ENCODE measurements around the gene EEF1AKMT3. TPM values are rescaled to one million over a fixed set of nuclear protein-coding genes. Genes with fewer than 3 reads are reported as not detected.

Gene EEF1AKMT3
- total and polyA plus RNA-seq, 4 donors: 1.5 to 6.4 (median 2.1) TPM

DNA sequence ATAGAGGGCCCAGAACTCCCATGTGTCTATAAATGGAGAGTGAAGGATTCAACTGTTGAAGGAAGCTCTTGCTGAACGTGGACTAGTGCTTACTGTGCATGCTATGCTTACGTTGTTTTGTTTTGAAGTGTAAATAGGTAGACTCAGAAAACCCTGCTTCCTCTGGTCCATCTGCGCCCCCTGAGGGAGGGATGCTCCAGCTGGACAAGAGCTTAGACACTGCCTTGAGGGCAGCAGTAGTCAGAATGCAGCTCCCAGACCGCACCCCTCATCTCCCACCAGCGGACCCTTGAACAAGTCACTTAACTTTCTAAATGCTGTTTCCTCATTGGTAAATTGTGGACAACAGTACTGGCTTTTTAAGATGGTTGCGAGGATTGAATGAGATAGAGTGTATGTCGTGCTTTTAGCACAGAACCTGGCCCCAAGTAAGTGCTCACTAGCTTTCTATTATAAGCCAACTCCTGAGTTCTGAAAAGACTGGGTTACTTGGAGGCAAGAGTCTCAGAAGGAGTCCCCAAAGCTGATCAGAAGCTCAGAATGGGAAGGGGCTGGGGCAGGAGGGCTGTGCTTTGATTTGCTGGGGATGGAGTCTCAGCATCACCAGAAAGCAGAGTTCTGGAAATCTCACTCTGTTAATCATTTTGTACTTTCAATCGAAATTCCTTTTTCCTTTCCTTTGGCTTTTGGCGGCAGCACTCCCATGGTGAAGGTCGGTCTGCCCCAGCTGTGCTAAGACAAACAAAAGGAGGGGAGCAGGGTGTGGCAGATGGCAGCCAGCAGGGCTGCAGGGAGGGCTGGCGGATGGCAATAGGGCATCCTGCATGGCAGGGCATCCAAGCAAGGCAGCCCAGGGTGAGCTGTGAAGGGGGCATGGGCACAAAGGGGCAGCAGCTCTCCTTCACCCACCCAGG lies 49.4 kb upstream of the EEF1AKMT3 start:
- Histone ChIP-seq H3K4me1 (ENCODE audit: control insufficient read depth in 4 of 4, insufficient read depth in 4 of 4, low read length in 3 of 4) (peaks cover 0 to 14% (median 9%) of the 10 kb centered on the region in 4 donors), H3K27me3 (ENCODE audit: control insufficient read depth in 4 of 4, insufficient read depth in 4 of 4, low read length in 3 of 4) (no peaks in the 10 kb centered on the region), H3K36me3 (ENCODE audit: control insufficient read depth in 4 of 4, insufficient read depth in 3 of 4, low read depth in 1 of 4, low read length in 3 of 4) (peaks cover 7 to 38% (median 32%) of the 10 kb centered on the region in 4 donors), H3K9me3 (ENCODE audit: control insufficient read depth in 4 of 4, low read length in 3 of 4) (no peaks in the 10 kb centered on the region), H3K4me3 (ENCODE audit: low read depth in 1 of 3, low read length in 3 of 3) (no peak overlapping the region), H3K27ac (ENCODE audit: low read depth in 1 of 2, low read length in 2 of 2) (no peak overlapping the region), H3K9ac (ENCODE audit: low read depth in 1 of 2, low read length in 2 of 2) (no peak overlapping the region)
- 64% methylated on average over 11 of the region's 11 CpGs for WGBS
- no peak for DNase-seq (ENCODE audit: low spot score)
- TF ChIP-seq ATF3 (IDR thresholded peaks at IDR 0.05) (no peak), CTCF (IDR thresholded peaks at IDR 0.05; ENCODE audit: low read depth, low read length, missing input control) (no peak), TAF1 (conservative IDR thresholded peaks at IDR 0.05) (no peak), EGR1 (IDR thresholded peaks at IDR 0.05; ENCODE audit: low read depth in 2 of 2) (no peak), GABPA (IDR thresholded peaks at IDR 0.05 in 1 of 2, conservative IDR thresholded peaks at IDR 0.05 in 1 of 2) (no peak), JUND (IDR thresholded peaks at IDR 0.05) (no peak), RXRA (IDR thresholded peaks at IDR 0.05) (no peak), FOXA2 (IDR thresholded peaks at IDR 0.05) (no peak), FOXA1 (IDR thresholded peaks at IDR 0.05) (no peak), SP1 (IDR thresholded peaks at IDR 0.05) (no peak), YY1 (IDR thresholded peaks at IDR 0.05) (no peak), RAD21 (IDR thresholded peaks at IDR 0.05) (no peak), HNF4A (conservative IDR thresholded peaks at IDR 0.05) (no peak), NR2F2 (IDR thresholded peaks at IDR 0.05) (no peak), MAX (IDR thresholded peaks at IDR 0.05) (no peak), HNF4G (IDR thresholded peaks at IDR 0.05) (no peak)
- TF ChIP-seq, protein P1, sequence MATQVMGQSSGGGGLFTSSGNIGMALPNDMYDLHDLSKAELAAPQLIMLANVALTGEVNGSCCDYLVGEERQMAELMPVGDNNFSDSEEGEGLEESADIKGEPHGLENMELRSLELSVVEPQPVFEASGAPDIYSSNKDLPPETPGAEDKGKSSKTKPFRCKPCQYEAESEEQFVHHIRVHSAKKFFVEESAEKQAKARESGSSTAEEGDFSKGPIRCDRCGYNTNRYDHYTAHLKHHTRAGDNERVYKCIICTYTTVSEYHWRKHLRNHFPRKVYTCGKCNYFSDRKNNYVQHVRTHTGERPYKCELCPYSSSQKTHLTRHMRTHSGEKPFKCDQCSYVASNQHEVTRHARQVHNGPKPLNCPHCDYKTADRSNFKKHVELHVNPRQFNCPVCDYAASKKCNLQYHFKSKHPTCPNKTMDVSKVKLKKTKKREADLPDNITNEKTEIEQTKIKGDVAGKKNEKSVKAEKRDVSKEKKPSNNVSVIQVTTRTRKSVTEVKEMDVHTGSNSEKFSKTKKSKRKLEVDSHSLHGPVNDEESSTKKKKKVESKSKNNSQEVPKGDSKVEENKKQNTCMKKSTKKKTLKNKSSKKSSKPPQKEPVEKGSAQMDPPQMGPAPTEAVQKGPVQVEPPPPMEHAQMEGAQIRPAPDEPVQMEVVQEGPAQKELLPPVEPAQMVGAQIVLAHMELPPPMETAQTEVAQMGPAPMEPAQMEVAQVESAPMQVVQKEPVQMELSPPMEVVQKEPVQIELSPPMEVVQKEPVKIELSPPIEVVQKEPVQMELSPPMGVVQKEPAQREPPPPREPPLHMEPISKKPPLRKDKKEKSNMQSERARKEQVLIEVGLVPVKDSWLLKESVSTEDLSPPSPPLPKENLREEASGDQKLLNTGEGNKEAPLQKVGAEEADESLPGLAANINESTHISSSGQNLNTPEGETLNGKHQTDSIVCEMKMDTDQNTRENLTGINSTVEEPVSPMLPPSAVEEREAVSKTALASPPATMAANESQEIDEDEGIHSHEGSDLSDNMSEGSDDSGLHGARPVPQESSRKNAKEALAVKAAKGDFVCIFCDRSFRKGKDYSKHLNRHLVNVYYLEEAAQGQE (IDR thresholded peaks at IDR 0.05): no peak

- TF ChIP-seq JUND (IDR thresholded peaks at IDR 0.05) (no peak), NR2F2 (IDR thresholded peaks at IDR 0.05) (no peak), FOXA2 (IDR thresholded peaks at IDR 0.05) (no peak), EGR1 (IDR thresholded peaks at IDR 0.05; ENCODE audit: low read depth in 2 of 2) (no peak), TAF1 (conservative IDR thresholded peaks at IDR 0.05) (no peak), HNF4A (conservative IDR thresholded peaks at IDR 0.05) (no peak)
- WGBS: 76% methylated on average over 2 of the region's 2 CpGs
- Histone ChIP-seq H3K9ac (ENCODE audit: low read depth in 1 of 2, low read length in 2 of 2) (no peak overlapping the region), H3K4me1 (ENCODE audit: control insufficient read depth in 4 of 4, insufficient read depth in 4 of 4, low read length in 3 of 4) (peaks cover 0 to 14% (median 9%) of the 10 kb centered on the region in 4 donors), H3K27me3 (ENCODE audit: control insufficient read depth in 4 of 4, insufficient read depth in 4 of 4, low read length in 3 of 4) (no peaks in the 10 kb centered on the region), H3K4me3 (ENCODE audit: low read depth in 1 of 3, low read length in 3 of 3) (no peak overlapping the region), H3K36me3 (ENCODE audit: control insufficient read depth in 4 of 4, insufficient read depth in 3 of 4, low read depth in 1 of 4, low read length in 3 of 4) (peaks cover 7 to 32% (median 25%) of the 10 kb centered on the region in 4 donors), H3K27ac (ENCODE audit: low read depth in 1 of 2, low read length in 2 of 2) (no peak overlapping the region), H3K9me3 (ENCODE audit: control insufficient read depth in 4 of 4, low read length in 3 of 4) (no peaks in the 10 kb centered on the region)
- no peak for DNase-seq (ENCODE audit: low spot score)
These were observed 48.8 kb upstream of the EEF1AKMT3 start for GRCh38 chr12:57723630-57723962.

Measured in liver (tissue), 9 donors.